ENCODE data around the gene PRR35. TPM values are rescaled to one million over a fixed set of nuclear protein-coding genes. Genes with fewer than 3 reads are reported as not detected.

PRR35 gene
- total and polyA plus RNA-seq, 12 donors: not detected

DNA sequence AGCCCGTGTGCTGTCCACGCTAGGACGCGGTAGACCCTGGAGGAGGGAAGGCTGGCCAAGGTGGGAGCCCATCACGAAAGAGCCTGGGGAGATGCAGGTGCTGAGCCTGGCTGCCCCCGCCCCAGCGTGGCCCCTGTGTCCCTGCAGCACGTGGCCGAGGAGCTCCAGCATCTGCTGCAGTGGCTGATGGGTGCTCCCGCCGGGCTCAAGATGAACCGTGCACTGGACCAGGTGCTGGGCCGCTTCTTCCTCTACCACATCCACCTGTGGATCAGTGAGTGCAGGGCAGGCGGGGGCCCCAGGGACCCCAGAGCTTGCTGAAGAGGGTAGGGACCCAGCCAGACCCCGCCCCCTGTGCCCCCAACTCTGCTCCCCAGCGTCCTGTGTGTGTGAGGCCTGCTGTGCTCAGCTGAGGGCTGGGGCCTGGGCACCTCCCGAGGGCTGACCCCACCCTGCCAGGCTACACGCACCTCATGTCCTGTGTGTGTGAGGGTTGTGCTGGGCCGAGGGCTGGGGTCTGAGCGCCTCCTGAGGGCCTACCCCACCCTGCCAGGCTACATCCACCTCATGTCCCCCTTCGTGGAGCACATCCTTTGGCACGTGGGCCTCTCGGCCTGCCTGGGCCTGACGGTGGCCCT lies 18.2 kb downstream of the PRR35 start:
- no peaks in the 10 kb centered on the region for H3K9me3 ChIP-seq
- intact Hi-C loops (cut with DNase I): loop anchor here in 2 of 10 donors (5.0 kb wide), 2 partner anchors 79 to 84 kb away; no protein-coding TSS in a partner anchor
- ATAC-seq (no peak), DNase-seq (no peak)
- H3K4me1 ChIP-seq: peaks cover 0 to 14% (median 5%) of the 10 kb centered on the region in 9 donors
- H3K27ac ChIP-seq: no peak overlapping the region
- TF ChIP-seq, protein P1, sequence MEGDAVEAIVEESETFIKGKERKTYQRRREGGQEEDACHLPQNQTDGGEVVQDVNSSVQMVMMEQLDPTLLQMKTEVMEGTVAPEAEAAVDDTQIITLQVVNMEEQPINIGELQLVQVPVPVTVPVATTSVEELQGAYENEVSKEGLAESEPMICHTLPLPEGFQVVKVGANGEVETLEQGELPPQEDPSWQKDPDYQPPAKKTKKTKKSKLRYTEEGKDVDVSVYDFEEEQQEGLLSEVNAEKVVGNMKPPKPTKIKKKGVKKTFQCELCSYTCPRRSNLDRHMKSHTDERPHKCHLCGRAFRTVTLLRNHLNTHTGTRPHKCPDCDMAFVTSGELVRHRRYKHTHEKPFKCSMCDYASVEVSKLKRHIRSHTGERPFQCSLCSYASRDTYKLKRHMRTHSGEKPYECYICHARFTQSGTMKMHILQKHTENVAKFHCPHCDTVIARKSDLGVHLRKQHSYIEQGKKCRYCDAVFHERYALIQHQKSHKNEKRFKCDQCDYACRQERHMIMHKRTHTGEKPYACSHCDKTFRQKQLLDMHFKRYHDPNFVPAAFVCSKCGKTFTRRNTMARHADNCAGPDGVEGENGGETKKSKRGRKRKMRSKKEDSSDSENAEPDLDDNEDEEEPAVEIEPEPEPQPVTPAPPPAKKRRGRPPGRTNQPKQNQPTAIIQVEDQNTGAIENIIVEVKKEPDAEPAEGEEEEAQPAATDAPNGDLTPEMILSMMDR (IDR thresholded peaks at IDR 0.05): no peak
- H3K36me3 ChIP-seq: peaks cover 0 to 48% (median 12%) of the 10 kb centered on the region in 9 donors
- H3K27me3 ChIP-seq: no peaks in the 10 kb centered on the region
- no peak overlapping the region for H3K4me3 ChIP-seq
- 83 to 91% methylated on average over 23 to 24 of the region's 24 CpGs for WGBS, 2 donors

DNA sequence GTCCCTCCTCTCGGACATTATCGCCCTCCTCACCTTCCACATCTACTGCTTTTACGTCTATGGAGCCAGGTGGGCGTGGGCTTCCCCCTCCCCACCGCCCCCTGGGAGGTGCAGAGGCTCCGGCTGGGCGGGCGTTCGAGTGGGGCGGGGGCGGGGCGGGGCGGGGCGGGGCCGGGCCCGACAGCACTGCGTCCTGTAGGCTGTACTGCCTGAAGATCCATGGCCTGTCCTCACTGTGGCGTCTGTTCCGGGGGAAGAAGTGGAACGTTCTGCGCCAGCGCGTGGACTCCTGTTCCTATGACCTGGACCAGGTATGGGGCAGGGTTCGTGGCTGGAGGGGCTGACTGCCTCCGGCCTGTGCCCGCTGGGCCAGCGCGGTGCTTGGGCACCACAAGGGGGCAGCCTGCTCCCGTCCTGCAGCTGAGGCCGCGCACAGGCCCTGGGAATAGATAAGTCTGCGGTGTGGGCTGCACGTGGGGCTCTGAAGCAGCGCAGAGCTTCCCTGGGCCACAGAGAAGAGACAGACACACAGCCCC lies 18.7 kb downstream of the PRR35 start:
- intact Hi-C loops (cut with DNase I): loop anchor here in 2 of 10 donors (5.0 kb wide), 2 partner anchors 78 to 83 kb away; no protein-coding TSS in a partner anchor
- WGBS, 2 donors: 15 to 45% methylated on average over 34 of the region's 34 CpGs
- H3K36me3 ChIP-seq: peaks cover 0 to 44% (median 12%) of the 10 kb centered on the region in 9 donors
- peaks cover 0 to 19% (median 6%) of the 10 kb centered on the region in 9 donors for H3K4me1 ChIP-seq
- no peak overlapping the region for H3K27ac ChIP-seq
- no peaks in the 10 kb centered on the region for H3K27me3 ChIP-seq
- TF ChIP-seq, protein P1 (IDR thresholded peaks at IDR 0.05): peak; percentile 48 to 92 (median 78)
- DNase-seq (peak; percentile 57 to 75), ATAC-seq (peak; percentile 74 to 89 (median 80))
- peak overlapping the region in 4 of 10 donors; percentile 15 to 40 (median 34) for H3K4me3 ChIP-seq
- H3K9me3 ChIP-seq: no peaks in the 10 kb centered on the region

DNA sequence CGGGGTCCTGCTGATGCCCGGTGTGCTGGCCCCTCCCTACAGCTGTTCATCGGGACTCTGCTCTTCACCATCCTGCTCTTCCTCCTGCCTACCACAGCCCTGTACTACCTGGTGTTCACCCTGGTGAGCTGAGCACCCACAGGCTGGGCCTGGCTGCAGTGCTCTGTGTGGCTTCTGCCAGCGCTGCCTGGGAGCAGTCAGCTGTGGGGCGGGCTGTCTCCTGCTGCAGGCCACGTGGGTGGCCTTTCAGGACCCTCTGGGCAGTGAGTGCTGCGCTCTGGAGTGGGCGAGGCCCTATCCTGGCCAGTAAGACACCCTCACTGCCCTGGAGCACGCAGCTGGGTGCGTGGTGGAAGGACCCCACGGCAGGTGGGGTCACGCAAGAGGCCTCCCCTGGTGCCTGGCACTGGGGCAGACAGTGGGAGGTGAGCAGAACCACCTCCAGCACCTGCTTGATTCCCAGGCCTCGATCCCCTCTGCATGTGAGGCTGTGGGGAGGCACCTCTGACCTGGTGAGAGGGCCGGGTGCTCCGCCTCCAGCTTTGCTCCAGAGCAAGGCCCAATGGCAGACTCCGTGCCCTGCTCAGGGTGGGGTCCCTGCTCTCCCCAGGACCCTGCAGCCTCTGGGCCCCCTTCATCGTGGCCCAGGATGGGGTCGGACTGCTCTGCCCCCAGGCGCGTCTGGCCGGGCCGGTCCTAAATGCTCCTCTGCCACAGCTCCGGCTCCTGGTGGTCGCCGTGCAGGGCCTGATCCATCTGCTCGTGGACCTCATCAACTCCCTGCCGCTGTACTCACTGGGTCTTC lies 20.1 kb downstream of the PRR35 start:
- Histone ChIP-seq H3K4me1 (peaks cover 0 to 20% (median 6%) of the 10 kb centered on the region in 9 donors), H3K9me3 (no peaks in the 10 kb centered on the region), H3K36me3 (peaks cover 0 to 30% (median 1%) of the 10 kb centered on the region in 9 donors), H3K27ac (no peak overlapping the region), H3K27me3 (no peaks in the 10 kb centered on the region), H3K4me3 (no peak overlapping the region)
- TF ChIP-seq, protein P1 (IDR thresholded peaks at IDR 0.05): no peak
- WGBS, 2 donors: 92 to 96% methylated on average over 27 of the region's 27 CpGs
- intact Hi-C loops (cut with DNase I): loop anchor here in 6 of 10 donors (5.0 to 10.0 kb wide), 4 partner anchors 74 to 156 kb away; partner anchors contain the start of genes RHOT2 (in 2 of the 6) and RAB11FIP3 (in 1 of the 6)
- DNase-seq (no peak), ATAC-seq (no peak)

DNA sequence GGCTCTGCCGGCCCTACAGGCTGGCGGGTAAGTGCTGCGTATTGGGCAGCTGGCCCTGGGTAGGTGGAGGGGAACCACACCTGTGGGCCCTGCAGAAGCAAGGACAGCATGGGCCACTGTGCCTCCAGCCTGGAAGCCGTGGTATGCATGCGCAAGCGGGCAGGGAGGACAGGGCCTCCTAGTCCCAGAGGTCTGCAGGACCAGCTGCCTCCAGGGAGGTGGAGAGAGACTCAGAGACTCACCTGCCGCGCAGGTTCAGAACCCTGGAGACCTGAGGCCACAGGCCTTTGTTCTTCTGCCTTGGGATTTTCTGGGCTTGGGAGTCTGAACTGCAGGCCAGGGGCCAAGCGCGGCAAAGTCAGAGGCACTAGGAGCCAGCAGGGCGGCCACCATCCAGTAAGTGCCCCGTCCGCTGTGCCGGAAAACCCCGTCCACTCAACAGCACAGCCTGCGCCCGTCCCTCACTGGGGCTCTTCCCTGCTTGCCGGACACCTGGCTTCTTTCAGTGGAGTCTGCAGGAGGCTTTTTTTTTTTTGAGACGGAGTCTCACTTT lies 20.8 kb downstream of the PRR35 start:
- no peak overlapping the region for H3K27ac ChIP-seq
- no peaks in the 10 kb centered on the region for H3K27me3 ChIP-seq
- H3K9me3 ChIP-seq: no peaks in the 10 kb centered on the region
- no peak for DNase-seq
- peaks cover 0 to 27% (median 6%) of the 10 kb centered on the region in 9 donors for H3K4me1 ChIP-seq
- no peak overlapping the region for H3K4me3 ChIP-seq
- H3K36me3 ChIP-seq: peaks cover 0 to 23% (median 0%) of the 10 kb centered on the region in 9 donors
- TF ChIP-seq, protein P1 (IDR thresholded peaks at IDR 0.05): no peak
- 97 to 98% methylated on average over 19 of the region's 19 CpGs for WGBS, 2 donors
- intact Hi-C loops (cut with DNase I): loop anchor here in 6 of 10 donors (5.0 to 10.0 kb wide), 4 partner anchors 74 to 156 kb away; partner anchors contain the start of genes RHOT2 (in 2 of the 6) and RAB11FIP3 (in 1 of the 6)
- no peak for ATAC-seq

Measured in heart right ventricle (tissue), 16 donors.